ENCODE results near the gene STMND1.

STMND1 gene

DNA sequence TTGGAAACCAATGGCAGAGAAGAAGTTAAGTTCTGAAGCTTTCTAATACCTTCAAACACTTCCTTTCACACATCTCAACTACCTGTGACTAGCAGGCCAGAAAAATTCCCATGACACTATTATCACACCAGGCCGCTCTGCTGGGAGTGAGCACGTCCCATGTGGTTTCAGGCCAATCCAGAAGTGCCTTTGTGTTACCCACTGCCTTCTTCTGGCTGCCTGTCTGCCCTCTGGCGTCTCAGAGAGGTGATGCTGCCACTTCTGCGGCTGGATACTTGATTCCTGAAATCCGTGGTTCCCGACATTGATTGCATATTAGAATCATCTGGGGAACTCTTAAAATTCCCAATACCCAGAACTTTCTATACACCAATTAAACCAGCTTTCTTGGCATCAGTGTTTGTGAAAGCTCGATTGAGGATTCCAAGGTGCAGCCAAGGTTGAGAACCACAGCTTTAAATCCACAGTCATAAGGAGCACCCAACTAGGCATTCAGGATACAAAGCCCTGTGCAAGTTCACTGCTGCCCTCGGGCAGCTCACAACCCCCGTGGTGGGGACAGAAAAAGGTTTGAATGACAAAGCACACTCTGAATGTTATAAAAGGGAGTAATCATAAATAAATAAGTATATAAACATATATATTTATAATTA is 65.6 kb downstream of the STMND1 start:
- DNase-seq: peak; percentile 55

- DNase-seq: no peak
These were observed 67.4 kb downstream of the STMND1 start for GRCh38 chr6:17169291-17169690.

- DNase-seq: no peak
These were observed 67.9 kb downstream of the STMND1 start for GRCh38 chr6:17169711-17170110.

DNA sequence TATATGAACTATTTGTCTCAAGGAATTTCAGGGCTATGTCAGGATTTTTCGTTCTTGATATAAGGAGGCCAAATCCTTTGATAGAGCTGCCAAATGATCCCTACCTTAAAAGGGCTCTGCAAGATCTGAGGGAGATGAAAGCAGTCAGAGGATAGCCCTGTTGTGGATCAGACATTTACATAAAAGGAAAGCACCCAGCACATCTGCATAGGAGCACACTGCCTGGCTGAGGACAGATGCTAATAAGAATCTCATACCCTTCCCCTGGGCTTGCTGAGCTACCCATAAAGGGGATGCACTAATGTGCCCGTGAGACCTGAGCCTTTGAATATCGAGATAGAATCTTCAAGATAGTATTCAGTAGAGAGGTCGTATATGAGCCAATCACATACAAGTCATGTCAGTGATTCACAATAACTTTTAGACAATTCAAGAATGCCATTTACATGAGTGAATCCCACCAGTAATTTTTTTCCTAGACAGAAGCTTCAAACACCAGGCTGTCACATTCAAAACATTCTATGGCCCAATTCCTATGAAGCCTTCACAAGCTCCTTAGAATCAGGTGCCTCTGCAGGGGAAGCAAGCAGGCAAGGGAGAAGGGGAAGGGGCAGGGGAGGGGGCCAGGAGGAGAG is 71.1 kb downstream of the STMND1 start:
- DNase-seq: no peak

GRCh38 chr6:17178326-17178725 is 76.5 kb downstream of the STMND1 start:
- no peak for DNase-seq

- peak; percentile 79 for DNase-seq
These were observed 77.1 kb downstream of the STMND1 start for GRCh38 chr6:17178754-17179529.

- peak; percentile 27 for DNase-seq
These were observed 77.8 kb downstream of the STMND1 start for GRCh38 chr6:17179530-17180073.
